ENCODE data around the gene FAM151A.

The FAM151A gene

DNA sequence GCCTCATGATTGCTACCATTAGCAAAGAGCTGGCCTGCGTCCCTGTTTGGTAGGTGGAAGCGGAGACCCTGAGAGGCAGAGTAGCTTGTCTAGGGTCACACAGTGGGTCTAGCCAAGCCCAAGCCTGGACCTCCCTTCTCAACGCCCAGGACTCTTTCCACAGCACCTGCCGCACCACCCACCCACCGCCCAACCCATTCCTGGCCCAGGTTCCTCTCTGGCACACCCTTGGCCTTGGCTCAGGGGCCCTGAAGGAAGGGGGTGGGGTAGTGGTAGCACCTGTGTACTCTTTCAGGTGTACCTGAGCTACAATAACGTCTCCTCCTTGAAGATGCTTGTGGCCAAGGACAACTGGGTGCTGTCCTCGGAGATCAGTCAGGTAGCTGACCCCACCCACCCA lies 19.3 kb downstream of the FAM151A start:
- DNase-seq (ENCODE audit: low read depth in 2 of 2): no peak

DNA sequence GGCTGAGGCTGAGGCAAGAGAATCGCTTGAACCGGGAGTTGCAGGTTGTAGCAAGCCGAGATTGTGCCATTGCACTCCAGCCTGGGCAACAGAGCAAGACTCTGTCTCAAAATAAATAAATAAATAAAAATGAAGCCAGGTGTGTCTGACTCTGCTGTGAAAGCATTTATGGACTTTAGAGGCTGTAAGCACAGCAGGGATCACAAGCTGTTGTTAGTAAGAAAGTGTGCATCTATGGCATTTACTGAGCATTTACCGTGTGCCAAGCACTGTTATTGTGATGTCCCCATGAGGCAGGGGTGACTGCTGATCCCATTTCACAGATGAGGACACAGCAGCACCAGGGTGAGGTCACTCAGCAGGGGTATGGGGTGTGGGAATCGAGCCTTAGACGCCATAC lies 20.1 kb downstream of the FAM151A start:
- DNase-seq (ENCODE audit: low read depth in 2 of 2): no peak

DNA sequence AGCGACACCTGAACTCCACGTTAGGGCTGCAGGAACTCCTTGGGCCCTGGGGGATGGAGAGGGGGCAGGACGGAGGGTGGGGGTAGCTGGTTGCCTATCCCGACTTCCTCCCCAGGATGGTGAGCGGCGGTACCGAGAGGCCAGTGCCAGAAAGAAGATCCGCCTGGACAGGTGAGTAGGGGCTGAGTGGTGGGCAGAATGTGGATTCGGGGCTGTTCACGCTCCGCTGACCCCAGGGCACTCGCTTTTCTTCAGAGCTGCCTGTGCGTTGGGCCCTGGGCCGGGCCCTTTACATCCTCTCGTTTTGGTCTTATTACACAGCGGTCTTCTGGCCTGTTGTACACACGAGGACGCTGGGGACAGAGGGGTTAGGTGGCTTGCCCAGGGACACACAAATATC lies 20.8 kb downstream of the FAM151A start:
- no peak for DNase-seq (ENCODE audit: low read depth in 2 of 2)

DNA sequence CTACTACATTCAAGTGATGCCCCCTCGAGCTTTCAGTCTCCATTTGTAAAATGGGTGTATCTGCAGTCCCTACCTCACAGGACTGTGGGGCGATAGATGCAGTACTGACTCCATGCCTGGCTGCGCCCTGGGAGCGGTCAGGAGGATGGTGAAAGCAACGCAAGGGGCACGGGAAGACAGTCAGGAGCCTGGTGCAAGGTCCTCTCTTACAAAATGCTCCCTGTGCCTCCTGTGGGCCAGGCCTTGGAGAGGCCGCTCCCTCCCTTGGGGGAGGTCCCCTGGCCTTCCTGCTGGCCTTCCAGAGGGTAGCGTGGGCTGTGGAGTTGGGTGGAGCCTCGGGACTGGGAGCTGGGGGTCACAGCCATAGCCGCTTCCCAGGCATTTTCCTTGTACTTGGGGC lies 21.6 kb downstream of the FAM151A start:
- no peak for DNase-seq (ENCODE audit: low read depth in 2 of 2)

DNA sequence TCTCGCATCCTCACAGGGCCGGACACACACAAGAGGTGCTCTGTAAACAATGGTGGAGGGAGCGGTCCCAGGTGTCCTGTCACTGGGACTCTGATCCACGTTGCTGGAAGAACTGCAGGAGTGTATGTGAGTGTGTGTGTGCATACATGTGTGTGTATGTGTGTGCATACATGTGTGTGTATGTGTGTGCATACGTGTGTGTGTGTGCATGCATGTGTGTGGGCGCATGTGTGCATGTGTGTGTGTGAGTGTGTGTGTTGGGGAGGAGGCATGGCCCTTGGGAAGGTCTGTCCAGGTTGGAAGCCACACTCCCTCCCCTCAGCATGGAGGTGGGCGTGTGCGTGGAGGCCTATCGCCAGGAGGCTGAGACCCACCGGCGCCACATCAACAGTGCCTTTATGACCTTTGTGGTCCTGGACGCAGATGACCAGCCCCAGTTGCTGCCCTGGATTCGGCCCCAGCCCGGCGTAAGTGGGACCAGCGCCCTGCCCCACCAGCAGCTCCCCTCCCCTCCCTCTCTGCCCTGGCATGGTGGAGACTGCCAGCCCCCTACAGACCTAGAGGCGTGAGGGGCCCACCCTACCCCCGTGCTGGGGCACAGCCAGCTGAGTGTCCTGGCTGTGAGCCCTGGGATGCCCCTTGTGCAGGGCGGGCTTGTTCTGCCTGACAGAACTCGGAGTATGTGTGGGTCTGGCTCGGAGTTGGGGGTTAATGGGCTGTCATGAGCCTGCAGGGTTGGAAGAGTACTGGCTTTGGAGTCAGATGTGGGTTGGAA lies 22.2 kb downstream of the FAM151A start:
- no peak for DNase-seq (ENCODE audit: low read depth in 2 of 2)

DNA sequence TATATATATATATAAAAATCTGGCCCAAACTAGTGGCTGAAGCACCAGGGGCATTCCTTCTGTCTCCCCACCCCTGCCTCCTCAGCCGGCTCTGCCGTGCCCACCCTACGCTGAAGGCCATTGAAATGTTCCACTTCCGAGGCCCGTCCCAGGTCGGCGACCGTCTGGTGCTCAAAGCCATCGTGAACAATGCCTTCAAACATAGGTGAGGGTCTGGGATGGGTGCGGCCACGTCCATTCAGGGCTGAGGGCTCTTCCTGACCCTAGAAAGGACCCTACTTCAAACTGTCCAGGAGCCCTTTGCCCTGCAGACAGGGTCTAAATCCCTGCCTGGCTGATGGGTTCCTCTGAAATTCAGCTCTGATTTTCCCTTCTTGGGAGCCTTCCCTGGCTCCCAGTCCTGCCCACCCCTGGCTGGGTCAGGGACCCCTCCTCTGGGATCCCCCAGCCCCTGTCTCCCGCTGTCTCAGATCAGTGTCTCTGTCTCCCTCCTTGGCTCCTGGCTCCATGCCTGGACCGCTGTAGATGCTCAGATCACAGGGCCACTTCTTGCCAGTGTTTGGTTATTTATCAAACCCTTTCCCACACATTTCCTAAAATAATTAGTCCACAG lies 24.0 kb downstream of the FAM151A start:
- DNase-seq (ENCODE audit: low read depth in 2 of 2): no peak

DNA sequence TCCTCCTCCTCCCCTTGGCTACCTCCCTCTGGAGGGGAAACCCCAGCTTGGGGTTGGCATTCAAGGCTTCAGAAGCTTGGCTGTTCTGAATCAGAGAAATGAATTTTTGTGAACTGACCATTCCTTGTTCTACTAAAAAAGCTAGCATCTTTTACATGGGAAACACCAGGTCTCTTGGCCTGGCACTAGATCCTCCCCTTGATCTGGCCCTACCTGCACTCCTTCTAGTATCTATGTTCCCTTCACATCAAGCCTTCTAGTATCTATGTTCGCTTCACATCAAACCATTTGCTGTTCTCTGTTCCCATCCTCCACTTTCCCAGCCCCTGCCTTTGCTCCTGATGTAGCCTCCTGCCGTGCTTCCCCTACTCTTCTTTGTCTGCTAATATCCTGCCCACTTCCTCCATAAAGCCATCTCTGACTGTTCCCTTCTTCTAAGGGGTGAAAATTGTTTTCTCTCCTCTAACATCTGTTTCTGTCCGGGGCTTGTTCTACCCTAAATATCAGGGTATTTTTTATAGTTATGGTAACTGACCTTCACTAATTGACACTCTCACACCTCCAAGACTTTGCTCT lies 25.8 kb downstream of the FAM151A start:
- no peak for DNase-seq (ENCODE audit: low read depth in 2 of 2)

DNA sequence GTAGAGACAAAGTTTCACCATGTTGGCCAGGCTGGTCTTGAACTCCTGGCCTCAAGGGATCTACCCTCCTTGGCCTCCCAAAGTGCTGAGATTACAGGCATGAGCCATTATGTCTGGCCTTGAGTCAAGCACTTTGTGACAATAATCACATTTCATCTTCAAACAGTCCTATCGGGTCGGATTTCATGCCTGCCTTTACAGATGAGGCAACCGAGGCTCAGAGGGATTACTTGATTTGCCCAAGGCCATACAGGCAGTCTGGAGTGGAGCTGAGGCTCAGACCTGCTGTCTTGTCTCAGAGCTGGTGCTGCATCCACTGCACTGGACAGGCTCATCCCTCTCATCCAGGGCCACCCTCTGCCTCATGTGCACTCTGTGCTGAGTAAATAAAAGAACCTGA lies 26.6 kb downstream of the FAM151A start:
- no peak for DNase-seq (ENCODE audit: low read depth in 2 of 2)

DNA sequence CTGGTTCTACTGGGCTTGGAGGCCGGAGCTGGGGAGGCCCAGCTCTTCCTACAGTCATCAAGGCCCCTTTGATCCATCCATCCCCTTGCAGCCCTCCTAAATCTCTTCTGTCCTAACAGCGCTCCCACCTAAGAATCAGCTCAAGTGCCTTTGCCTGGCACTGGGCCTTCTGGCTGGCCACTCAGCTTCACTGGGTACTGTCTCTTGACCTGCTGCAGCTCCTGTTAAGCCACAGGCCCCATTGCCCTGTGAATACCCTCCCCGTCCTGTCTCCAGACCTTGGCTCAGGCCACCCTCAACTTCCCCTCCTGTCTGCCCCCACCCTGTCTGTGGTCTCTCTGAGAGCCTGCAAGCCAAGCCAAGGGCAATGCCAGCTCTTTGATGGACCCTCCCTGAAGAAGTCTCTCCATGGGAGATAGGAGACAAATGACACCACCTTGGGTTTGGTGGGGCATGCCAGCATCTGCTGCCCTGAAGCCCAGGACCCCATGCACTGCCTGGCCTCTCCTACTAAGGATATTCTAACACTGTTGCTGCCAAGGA lies 27.3 kb downstream of the FAM151A start:
- DNase-seq (ENCODE audit: low read depth in 2 of 2): no peak

DNA sequence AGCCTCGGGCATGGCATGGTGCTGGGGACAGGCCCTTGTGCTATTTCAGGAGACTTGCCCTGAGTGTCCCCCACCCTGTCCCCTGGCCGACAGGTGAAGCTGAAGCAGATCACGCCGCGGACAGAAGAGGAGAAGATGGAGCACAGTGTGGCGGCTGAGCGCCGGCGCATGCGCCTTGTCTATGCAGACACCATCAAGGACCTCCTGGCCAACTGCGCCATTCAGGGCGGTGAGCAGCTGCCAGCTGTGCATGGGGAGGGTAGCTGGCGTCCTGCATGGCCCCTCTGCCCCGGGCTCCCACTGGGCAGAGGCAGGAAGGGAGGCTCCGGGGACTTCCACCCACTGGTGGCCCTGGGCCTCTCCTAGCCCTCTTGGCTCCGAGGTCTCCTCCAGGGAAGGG lies 28.9 kb downstream of the FAM151A start:
- no peak for DNase-seq (ENCODE audit: low read depth in 2 of 2)

DNA sequence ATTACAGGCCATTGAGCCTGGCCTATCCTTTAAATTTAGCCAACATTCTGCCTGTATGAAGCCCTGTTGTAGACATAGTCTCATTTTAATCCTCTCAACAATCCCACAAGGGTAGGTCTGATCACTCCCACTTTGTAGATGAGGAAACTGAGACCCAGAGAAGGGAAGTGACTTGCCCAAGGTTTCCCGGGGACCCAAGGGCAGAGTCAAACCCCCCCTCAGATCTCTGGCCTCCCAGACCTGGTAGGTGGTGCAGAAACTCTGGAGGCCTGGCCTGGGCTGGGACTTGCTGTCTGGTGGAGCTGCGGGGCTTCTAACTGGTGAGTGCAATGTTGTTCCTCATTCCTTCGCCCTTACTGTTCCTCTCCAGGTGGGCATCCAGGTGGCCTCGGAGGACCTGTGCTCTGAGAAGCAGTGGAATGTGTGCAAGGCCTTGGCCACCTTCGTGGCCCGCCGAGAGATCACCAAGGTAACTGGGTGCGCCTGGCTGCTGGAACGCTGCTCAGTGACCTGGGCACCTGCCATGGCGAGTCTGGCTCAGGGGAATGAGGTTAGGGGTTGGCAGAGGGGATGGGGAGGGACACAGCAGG lies 29.7 kb downstream of the FAM151A start:
- no peak for DNase-seq (ENCODE audit: low read depth in 2 of 2)

DNA sequence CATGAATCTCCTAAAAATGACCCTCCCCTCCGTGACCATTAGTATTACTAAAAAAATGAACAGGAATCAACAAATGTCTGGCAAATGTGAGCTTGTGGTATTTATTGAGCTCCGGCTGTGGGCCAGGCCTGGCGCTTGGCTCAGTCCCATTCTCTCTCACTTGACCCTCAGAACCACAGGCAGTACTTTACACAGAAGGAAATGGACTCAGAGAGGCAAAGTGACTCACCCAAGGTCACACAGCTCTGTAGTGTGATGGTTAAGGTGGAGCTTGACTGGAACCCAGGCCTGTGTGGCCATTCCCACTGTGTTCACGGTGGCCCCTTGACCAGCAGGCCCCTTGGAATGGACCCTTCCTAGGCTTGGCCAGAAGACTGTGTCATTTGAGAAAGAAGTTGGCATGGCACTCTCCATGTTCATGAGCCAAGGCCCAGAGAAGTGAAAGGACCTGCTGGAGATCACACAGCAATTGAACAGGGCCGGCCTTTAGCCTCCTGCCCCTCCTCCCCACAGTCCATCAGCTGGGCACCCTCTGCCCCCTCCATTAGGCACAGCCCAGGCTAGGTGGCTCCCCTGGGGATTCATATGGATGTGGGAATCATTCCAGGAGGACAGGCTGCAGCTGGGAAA lies 32.1 kb downstream of the FAM151A start:
- DNase-seq (ENCODE audit: low read depth in 2 of 2): no peak

DNA sequence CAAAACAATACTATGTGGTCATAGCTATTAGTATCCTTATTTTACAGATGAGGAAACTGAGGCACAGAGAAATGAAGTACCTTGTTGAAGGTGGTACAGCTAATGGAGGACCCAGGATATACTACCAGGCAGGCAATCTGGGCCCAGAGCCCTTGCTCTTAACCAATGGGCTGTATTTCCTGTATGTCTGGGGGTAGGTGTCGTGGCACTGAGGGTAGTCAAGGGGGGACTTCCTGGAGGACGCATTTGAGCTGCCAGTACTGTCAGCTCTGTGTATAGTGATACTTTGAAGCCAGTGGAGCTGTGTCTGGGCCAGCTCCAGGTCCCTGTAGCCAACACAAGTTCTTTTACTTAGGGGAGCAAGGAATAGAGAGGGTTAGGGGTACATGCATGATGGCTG lies 34.9 kb downstream of the FAM151A start:
- DNase-seq (ENCODE audit: low read depth in 2 of 2): no peak

DNA sequence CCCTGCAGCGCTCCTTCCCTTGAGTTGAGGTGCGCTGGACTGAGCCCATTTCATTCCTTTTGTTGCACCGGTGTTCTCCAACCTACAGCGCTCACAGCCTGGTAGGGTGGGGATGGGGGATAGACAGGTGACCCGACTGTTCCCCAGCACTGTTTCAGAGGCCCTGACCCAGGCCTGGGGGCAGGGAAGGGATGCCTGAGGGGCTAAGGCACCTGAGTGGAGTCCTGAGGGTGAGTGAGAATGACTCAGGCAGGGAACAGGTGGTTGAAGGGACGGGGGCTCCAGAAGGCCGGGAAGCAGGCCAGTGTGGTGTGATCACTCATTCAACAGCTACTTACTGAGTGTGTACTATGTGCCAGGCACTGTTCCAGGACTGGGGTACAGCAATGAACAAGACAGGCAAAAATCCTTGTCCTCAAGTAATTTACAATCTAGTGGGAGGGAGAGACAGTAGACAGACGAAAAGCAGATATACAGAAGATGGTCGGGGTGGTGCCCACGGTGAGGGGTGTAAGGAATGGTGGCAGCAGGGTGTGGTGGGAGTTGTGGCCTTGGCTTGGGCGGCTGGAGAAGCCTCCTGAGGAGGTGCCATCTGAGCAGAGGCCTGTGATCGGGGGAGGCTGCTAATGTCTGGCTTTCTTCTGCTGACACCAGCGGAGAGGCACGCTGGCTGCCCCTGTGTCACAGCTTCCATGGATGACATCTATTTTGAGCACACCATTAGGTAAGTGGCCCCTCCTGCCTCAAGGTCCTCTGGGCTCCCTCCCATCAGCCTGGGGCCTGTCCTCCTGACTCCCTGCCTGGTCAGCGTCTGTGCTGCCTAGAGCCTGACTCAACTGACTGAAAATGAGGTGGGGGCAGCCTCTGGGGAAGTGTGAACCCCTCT lies 37.9 kb downstream of the FAM151A start:
- no peak for DNase-seq (ENCODE audit: low read depth in 2 of 2)

DNA sequence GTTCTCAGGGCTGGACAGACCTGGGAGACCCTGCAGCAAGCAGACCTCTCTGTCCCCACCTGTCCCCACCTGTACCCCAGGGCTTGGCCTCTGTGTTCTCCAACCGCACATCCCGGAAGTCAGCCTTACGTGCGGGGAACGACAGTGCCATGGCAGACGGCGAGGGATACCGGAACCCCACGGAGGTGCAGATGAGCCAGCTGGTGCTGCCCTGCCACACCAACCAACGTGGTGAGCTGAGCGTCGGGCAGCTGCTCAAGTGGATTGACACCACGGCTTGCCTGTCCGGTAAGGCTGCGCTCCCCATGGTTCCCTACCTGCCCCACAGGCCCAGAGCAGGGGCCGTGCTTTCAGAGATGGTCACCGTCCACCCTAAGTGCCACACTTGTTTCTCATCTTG lies 38.8 kb downstream of the FAM151A start:
- DNase-seq (ENCODE audit: low read depth in 2 of 2): no peak

DNA sequence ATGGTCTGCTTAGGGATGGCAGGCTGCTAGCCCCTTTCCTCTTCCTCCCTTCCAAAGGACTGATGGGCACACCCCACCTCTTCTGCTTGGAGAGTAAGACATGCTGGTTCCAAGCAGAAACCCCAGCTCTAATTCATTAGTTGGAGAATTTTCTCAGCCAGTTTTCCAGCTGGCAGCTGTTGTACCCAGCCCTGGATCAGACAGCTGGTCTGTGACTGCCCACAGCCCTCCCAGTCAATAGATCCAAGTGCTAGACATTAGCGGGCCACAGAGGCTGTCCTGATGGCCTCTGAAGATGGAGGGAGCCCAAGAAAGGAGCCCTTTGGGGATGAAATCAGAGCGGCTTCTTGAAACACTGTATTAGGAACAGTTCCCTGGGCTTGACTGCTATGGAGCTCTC lies 39.5 kb downstream of the FAM151A start:
- no peak for DNase-seq (ENCODE audit: low read depth in 2 of 2)

DNA sequence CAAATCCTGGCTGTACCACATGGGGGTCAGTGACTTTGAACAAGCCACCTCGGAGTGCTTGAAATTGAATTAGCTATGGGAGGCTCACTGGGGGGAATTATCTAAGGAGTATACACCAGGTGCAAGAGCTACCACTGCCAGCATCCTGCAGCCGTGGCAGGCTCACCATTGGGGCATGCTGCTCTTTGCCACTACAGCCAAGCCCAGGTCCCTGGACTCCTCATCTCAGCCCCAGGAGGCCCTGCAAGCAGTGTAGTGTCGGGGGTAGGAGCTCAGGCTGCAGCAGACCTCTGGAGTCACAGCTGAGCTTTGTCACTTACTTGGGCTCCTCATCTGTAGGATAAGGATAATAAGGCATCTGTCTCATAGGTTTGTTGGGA lies 40.0 kb downstream of the FAM151A start:
- no peak for DNase-seq (ENCODE audit: low read depth in 2 of 2)

DNA sequence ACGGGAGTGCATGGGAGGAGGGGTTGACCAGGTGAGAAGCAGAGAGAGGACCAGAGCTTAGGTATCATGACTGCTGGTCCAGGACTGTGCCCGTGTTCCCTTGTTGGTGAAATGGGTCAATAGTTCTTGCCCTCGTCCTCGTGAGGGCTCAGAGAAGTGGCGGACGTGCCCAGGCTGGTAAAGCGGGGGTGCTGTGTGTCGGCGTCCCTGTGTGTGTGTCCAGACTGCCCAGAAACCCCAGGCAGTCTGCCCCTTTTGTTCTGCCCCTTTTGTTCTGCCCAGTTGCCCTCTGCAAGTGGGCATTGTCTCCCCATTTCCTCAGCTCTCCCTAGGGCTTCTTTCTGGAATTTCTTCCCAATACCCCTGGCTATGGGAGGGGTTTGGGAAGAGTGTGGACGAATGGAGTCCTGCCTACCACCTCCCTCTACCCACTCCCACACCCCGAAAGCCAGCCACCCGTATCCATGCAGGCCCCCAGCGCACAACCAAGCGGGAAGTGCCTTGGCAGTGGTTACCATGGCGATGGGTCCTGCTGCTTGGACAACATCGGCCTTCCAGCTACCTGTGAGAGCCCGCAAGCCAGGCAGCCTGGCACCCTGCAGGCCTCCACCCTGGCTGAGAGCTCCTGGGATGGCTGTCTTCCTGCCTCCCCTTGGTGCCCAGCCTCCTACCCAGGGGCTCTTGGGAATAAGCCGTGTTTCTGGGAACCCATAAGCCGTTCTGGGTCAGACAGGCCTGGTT lies 40.6 kb downstream of the FAM151A start:
- no peak for DNase-seq (ENCODE audit: low read depth in 2 of 2)

DNA sequence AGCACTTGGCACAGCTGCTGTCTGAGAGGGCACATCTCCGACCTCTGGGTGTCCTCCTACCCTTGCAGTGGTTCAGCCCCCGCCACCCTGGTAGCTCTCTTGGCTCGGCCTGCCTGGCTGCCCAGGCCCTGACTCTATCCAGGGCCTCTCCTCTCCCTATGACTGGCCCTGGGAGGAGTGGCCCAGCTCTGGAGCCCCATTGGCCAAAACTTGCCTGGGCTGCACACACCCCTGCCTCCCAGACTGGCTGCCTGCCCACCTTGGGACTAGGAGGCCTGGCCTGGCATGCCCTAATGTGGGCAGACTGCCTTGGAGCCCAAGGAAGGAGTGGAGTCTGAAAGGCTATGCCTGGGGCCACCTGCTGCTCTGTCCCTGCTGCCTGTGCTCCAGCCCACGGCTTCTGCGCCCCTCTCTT lies 41.7 kb downstream of the FAM151A start:
- no peak for DNase-seq (ENCODE audit: low read depth in 2 of 2)

DNA sequence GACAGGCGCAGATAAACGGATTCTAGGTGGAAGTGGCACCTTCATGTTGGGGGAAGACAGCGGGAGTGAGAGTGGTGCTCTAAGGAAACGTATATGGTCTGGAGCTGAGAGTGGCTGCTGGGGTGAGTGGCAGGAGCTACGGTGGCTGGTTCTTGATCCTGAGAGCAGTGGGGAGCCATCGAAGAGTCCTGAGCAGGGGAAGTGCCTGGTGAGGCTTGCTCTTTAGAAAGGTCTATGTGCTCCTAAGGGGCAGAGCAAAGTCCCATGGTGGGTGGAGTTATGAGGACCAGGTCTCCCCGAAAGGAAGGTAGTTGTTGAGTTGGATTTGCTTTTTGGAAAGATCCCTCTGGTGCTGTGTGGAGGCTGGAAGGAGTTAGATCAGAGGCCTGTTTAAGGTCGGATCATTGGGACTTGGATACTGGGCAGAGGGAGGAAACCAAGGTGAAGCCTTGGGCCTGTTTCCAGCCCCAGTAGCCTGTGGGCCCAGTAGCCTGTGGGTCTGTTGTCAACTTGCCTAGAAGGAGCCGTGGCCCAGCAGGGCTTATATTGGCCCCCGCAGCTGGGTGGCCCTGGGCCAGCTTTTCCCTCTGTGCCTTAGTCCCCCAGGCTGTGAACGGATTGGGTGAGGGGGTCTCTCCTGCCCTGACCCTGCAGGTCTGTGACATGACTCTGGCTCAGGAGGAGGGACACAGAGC lies 42.3 kb downstream of the FAM151A start:
- no peak for DNase-seq (ENCODE audit: low read depth in 2 of 2)
